NT2/D1 (cell line): ENCODE data around the gene ID2.

Source experiments
- SUZ12 ChIP-seq: IDR thresholded peaks from 2 replicates; pipeline ENCODE4 v1.6.1; 2011; ENCODE audit not compliant: insufficient read length, insufficient read depth; ENCODE audit errors: extremely low read depth
- ZNF274 ChIP-seq: IDR thresholded peaks from 2 replicates; pipeline ENCODE4 v1.6.1; 2011; ENCODE audit warnings: mild to moderate bottlenecking, low read depth, low read length

GRCh38 chr2:8693157-8693821 is 11.4 kb downstream of the ID2 start:
- TF ChIP-seq ZNF274 (no peak), SUZ12 (no peak)
